Measurements from ENCODE around the gene NDUFA6.
"Not testable (repeated sequence)": the region's sequence is repeated elsewhere in the genome, so short reads cannot be mapped to it uniquely, and the experiment has no call there.

The NDUFA6 gene

GRCh38 chr22:42114721-42115120 is 24.1 kb upstream of the NDUFA6 start:
- peak; percentile 38 for TF ChIP-seq CTCF (IDR thresholded peaks at IDR 0.05; ENCODE audit: insufficient read depth, missing control alignments)
- DNase-seq (ENCODE audit: insufficient read length, low spot score), result no peak
- no peak for FAIRE-seq

GRCh38 chr22:42112793-42113192 is 22.2 kb upstream of the NDUFA6 start:
- FAIRE-seq; DNase-seq (ENCODE audit: insufficient read length, low spot score): not testable (repeated sequence)
- TF ChIP-seq CTCF (IDR thresholded peaks at IDR 0.05; ENCODE audit: insufficient read depth, missing control alignments), result peak; percentile 20

- no peak for FAIRE-seq
- TF ChIP-seq CTCF (IDR thresholded peaks at IDR 0.05; ENCODE audit: insufficient read depth, missing control alignments), result no peak
- no peak for DNase-seq (ENCODE audit: insufficient read length, low spot score)
These were observed 21.2 kb upstream of the NDUFA6 start for GRCh38 chr22:42111798-42112197.

GRCh38 chr22:42108848-42109247 is 18.3 kb upstream of the NDUFA6 start:
- TF ChIP-seq CTCF (IDR thresholded peaks at IDR 0.05; ENCODE audit: insufficient read depth, missing control alignments), result no peak
- DNase-seq (ENCODE audit: insufficient read length, low spot score), result no peak
- no peak for FAIRE-seq

- FAIRE-seq, result not testable (repeated sequence)
These were observed 13.8 kb upstream of the NDUFA6 start for GRCh38 chr22:42104332-42104860.

GRCh38 chr22:42101199-42101598 is 10.6 kb upstream of the NDUFA6 start:
- DNase-seq (ENCODE audit: insufficient read length, low spot score) (no peak), FAIRE-seq (no peak)
- no peak for TF ChIP-seq CTCF (IDR thresholded peaks at IDR 0.05; ENCODE audit: insufficient read depth, missing control alignments)

More at GRCh38 chr22:42104332-42104860, 13.8 kb upstream of the NDUFA6 start:
- not testable (repeated sequence) for DNase-seq (ENCODE audit: insufficient read length, low spot score)

GRCh38 chr22:42091455-42091782 is 847 bp upstream of the NDUFA6 start:
- TF ChIP-seq CTCF (IDR thresholded peaks at IDR 0.05; ENCODE audit: insufficient read depth, missing control alignments), result no peak
- DNase-seq (ENCODE audit: insufficient read length, low spot score), result no peak
- FAIRE-seq, result no peak

GRCh38 chr22:42086051-42086450 is 4.5 kb downstream of the NDUFA6 start:
- no peak for FAIRE-seq
- no peak for DNase-seq (ENCODE audit: insufficient read length, low spot score)
- no peak for TF ChIP-seq CTCF (IDR thresholded peaks at IDR 0.05; ENCODE audit: insufficient read depth, missing control alignments)
